ENCODE data around the gene WNT5B.

WNT5B gene

DNA sequence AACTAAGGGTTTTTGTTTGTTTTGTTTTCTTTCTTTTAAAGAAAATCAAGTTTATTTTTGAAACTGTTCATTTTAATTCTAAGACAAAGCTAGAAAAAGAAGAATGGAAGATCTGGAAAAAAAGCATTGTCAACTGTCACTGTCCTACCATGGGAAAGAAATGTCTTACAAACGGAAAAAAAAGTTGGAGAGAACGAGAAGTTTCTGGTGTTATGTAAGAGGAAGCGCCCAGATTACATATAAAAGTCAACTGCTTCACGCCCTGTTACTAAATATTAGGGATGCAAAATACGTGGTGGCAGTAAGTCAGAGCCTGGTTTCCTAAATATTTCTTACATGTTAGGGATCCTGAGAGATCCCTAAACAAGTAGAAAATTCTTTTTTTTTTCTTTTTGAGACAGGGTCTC, 20.3 kb upstream of the WNT5B start:
- no peaks in the 10 kb centered on the region for H3K36me3 ChIP-seq (ENCODE audit: control insufficient read depth, insufficient read depth, low read length)
- H3K4me3 ChIP-seq (replicated peaks; ENCODE audit: low read depth, low read length), result no peak overlapping the region
- no peak for DNase-seq (ENCODE audit: extremely low read depth, insufficient read length)
- TF ChIP-seq, protein P1, sequence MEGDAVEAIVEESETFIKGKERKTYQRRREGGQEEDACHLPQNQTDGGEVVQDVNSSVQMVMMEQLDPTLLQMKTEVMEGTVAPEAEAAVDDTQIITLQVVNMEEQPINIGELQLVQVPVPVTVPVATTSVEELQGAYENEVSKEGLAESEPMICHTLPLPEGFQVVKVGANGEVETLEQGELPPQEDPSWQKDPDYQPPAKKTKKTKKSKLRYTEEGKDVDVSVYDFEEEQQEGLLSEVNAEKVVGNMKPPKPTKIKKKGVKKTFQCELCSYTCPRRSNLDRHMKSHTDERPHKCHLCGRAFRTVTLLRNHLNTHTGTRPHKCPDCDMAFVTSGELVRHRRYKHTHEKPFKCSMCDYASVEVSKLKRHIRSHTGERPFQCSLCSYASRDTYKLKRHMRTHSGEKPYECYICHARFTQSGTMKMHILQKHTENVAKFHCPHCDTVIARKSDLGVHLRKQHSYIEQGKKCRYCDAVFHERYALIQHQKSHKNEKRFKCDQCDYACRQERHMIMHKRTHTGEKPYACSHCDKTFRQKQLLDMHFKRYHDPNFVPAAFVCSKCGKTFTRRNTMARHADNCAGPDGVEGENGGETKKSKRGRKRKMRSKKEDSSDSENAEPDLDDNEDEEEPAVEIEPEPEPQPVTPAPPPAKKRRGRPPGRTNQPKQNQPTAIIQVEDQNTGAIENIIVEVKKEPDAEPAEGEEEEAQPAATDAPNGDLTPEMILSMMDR (IDR thresholded peaks at IDR 0.05; ENCODE audit: insufficient read depth, low read length, poor library complexity, severe bottlenecking), result no peak
- no peaks in the 10 kb centered on the region for H3K27me3 ChIP-seq (replicated peaks; ENCODE audit: control insufficient read depth, insufficient read depth, low read length)

DNA sequence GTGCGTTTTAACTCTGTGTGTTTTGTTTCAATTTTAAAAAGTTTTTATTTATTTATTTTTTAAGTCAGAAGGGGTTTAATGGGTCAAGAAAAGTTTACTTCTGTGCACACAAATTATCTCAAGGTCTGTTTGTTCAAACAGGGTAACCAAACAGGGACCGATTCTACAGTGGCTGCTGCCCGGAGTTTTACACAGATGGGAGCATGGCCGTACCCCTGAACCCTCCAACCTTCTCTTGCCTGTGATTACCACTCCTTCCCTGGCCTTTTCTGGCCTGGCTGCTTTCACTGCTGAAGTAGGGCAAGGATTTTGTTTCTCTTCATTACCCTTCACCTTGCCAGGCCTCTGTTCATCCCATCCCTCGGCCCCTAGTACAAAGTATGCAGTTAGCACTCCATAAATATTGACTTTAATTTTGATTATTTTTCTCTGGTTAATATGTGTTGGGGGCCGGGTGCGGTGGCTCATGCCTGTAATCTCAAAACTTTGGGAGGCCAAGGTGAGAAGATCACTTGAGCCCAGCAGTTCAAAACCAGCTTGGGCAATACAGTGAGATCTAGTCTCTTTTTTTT, 18.9 kb upstream of the WNT5B start:
- Histone ChIP-seq H3K4me3 (replicated peaks; ENCODE audit: low read depth, low read length) (no peak overlapping the region), H3K36me3 (ENCODE audit: control insufficient read depth, insufficient read depth, low read length) (no peaks in the 10 kb centered on the region), H3K27me3 (replicated peaks; ENCODE audit: control insufficient read depth, insufficient read depth, low read length) (no peaks in the 10 kb centered on the region)
- TF ChIP-seq, protein P1 (IDR thresholded peaks at IDR 0.05; ENCODE audit: insufficient read depth, low read length, poor library complexity, severe bottlenecking), result no peak
- no peak for DNase-seq (ENCODE audit: extremely low read depth, insufficient read length)

DNA sequence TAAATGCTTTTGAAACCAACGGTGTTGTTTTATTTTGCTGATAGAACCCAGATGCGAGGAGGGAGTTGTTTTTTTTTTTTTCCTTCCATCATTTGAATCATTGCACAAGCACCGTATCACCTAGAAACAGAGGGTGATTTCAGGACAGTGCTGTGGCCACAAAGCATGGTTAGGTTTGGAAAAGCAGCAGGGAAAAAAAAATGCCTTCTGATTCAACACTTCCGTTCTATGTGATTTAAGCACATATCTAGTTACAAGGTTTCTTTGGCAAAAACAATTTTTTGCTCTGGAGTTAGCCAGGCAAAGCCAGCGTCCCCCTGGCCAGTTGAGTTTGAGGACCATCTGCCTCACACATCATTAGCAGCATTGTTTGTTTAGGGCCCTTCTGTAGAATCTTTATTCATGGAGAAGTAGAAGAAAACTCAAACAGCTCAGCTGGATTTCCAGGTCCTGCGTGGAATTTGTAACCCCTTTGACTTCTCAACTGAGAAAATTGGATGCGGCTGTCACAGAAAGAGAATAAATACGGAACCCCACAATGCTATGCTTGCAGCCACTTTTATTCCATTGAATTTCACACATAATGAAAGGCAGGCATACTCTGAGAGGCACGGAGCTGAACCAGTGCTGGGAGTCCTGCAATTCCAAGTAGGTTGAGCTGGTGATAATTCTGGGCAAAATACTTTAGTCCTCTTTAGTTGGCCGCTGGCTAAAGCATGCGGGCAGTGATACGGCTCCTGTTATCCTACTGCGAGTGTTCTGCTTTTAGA, 17.0 kb upstream of the WNT5B start:
- Histone ChIP-seq H3K36me3 (ENCODE audit: control insufficient read depth, insufficient read depth, low read length) (no peaks in the 10 kb centered on the region), H3K27me3 (replicated peaks; ENCODE audit: control insufficient read depth, insufficient read depth, low read length) (no peaks in the 10 kb centered on the region), H3K4me3 (replicated peaks; ENCODE audit: low read depth, low read length) (no peak overlapping the region)
- TF ChIP-seq, protein P1 (IDR thresholded peaks at IDR 0.05; ENCODE audit: insufficient read depth, low read length, poor library complexity, severe bottlenecking), result no peak
- no peak for DNase-seq (ENCODE audit: extremely low read depth, insufficient read length)

DNA sequence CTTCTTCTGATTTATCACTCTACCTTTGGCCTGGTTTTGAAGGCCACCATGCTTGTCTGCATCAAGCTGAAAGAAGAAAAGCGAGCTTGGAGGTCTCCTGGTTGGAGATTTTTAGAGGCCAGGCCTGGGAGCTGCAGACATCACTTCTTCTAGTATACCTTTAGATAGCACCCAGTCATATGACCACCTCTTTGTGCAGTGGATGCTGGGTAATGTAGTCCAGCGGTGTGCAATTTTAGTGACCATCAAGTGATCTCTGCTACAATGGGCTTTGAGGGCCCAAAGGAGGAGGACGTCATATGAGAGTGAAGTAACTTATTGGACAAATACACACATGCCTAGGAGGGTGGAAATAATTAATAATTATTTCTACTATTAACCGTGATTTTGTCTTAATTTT, 15.2 kb upstream of the WNT5B start:
- Histone ChIP-seq H3K36me3 (ENCODE audit: control insufficient read depth, insufficient read depth, low read length) (no peaks in the 10 kb centered on the region), H3K4me3 (replicated peaks; ENCODE audit: low read depth, low read length) (no peak overlapping the region), H3K27me3 (replicated peaks; ENCODE audit: control insufficient read depth, insufficient read depth, low read length) (no peaks in the 10 kb centered on the region)
- TF ChIP-seq, protein P1 (IDR thresholded peaks at IDR 0.05; ENCODE audit: insufficient read depth, low read length, poor library complexity, severe bottlenecking), result no peak
- no peak for DNase-seq (ENCODE audit: extremely low read depth, insufficient read length)

DNA sequence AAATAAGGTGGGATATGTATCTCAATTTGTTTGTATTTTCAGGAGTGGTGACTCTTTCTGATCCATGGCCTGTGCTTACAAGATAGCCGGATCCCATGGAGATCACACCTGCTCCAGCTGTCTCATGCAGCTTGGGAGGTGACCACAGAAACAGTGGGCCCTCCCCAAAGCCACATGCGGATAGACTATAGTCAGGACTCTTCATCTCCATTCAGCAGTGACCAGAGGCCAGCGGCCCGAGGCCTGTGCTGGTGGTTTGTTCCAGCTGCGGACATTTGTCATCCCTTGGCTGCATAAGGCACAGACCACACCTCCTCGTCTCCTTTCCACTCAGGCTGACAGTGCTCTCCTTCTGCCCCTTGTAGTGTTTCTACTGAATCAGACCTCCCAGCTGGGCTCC, 14.7 kb upstream of the WNT5B start:
- no peak for DNase-seq (ENCODE audit: extremely low read depth, insufficient read length)
- Histone ChIP-seq H3K4me3 (replicated peaks; ENCODE audit: low read depth, low read length) (no peak overlapping the region), H3K36me3 (ENCODE audit: control insufficient read depth, insufficient read depth, low read length) (no peaks in the 10 kb centered on the region), H3K27me3 (replicated peaks; ENCODE audit: control insufficient read depth, insufficient read depth, low read length) (no peaks in the 10 kb centered on the region)
- TF ChIP-seq, protein P1 (IDR thresholded peaks at IDR 0.05; ENCODE audit: insufficient read depth, low read length, poor library complexity, severe bottlenecking), result no peak

Data from GM06990 (cell line).